Measurements from ENCODE around the gene ISY1.
"Not testable (repeated sequence)": the region's sequence is repeated elsewhere in the genome, so short reads cannot be mapped to it uniquely, and the experiment has no call there.

ISY1 gene

DNA sequence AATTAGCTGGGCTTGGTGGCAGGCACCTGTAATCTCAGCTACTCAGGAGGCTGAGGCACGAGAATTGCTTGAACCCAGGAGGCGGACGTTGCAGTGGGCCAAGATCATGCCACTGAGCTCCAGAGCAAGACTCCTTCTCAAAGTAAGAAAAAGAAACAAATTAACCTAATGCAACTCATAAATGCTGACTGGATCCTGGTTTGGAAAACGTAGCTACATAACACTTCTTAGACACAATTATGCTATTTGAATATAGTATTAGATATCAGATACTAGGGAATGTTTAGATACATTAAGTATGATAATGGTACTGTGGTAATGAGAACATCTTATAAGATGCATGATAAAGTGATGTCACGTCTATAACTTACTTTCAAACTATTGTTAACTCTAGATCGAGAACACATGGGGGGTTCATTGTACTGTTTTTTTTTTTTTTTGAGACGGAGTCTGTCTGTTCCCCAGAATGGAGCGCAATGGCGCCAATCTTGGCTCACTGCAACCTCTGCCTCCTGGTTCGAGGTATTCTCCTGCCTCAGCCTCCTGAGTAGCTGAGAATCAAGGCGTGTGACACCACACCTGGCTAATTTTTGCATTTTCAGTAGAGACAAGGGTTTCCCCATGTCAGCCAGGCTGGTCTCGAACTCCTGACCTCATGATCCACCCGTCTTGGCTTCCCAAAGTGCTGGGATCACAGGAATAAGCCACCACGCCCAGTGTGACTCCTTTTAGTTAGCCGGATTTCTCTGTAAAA is 5.9 kb upstream of the ISY1 start:
- no peak for DNase-seq (ENCODE audit: low read depth)

DNA sequence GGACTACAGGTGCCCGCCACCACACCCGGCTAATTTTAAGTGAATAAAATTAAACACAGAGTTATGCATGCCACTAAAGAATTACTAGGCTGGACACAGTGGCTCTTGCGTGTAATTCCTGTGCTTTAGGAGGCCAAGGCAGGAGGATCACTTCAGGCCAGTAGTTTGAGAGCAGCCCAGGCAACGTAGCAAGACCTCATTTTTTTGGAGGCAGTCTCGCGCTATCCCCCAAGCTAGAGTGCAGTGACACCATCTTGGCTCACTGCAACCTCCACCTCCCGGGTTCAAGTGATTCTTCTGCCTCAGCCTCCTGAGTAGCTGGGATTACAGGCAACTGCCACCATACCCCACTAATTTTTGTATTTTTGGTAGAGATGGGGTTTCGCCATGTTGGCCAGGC is 4.7 kb upstream of the ISY1 start:
- DNase-seq (ENCODE audit: low read depth): not testable (repeated sequence)

DNA sequence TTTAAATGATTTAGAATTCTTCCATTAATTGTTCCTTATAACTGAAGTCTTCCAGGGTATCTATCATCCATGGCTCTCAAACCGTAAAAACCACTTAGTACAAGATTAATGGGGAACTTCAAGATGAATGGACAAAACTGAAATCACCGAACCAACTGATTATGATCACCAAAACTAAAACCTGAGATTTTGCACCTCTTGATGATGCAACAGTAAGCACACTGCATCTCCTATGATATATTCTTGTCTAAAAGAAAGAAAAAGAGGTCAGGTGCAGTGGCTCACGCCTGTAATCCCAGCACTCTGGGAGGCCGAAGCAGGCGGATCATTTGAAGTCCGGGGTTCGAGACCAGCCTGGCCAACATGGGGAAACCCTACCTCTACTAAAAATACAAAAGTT is 3.6 kb upstream of the ISY1 start:
- no peak for DNase-seq (ENCODE audit: low read depth)

DNA sequence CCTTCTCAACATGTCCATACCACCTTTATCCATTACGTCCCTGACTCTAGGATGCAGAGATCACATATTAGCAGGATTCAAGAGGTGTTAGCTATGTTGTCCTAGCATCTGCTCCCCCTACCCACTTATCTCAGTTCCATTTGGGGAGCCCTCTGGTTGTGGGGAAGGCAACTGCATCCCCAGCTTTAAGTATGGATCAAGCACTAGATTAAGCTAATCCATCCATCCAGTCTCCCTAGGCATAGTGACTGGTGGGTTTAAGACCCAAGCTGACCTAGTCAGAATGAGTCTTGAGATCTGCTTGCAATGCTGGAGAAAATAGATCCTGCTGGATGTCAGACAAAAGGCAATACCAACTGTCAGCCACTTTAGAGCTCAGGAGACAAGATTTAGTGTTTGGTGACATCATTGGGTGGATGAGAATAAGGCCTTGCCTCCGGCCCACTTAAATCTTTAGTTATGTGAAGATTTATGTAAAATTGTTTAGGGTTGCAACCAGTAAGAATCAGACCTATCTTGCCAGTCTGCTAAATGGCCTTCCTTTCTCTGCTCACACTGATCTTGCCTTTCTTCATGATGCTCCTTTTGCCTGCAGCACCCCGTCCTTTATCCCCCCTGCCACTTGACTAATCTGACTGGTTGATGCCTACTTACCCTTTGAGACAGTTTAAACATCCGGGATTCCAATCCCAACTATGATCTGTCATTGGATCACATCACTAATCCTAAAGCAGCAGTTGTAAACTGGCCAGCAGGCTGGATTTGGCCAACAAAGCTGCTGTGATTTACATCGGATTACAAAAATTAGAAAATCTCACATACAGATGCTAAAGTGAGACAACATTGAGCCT is 2.1 kb upstream of the ISY1 start:
- DNase-seq (ENCODE audit: low read depth): no peak

DNA sequence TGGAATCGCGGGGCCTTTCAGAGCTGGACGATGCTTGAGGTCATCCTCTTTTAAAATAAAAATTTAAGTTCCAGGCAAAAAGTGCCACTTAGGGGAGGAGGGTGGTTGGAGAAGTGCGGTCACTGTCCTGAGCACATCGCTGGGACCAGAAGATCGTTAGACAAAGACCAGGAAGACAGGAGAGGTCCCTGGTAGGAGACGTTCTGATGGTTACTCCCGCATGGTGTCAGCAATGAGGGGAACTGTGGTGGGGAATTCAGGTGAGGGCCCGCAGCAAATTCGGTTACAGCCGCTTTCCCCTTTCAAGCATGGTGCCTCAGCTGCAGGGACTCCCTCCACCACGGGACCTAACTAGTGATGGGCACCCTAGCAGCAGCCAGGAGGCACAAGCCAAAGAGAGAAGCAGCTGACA is 1.0 kb upstream of the ISY1 start:
- no peak for DNase-seq (ENCODE audit: low read depth)

DNA sequence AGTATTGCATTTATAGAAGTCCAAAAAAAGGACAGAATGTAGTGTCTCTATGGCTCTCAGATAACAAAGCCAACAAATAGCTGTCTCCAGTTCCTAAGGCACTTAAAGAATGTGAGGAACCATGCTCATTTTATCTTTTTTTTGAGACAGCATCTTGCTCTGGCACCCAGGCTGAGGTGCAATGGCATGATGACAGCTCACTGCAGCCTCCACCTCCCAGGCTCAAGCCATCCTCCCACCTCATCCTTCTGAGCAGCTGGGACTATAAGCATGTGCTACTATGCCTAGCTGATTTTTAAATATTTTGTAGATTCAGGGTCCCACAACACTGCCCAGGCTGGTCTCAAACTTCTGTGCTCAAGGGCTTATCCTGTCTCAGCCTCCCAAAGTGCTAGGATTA is 16.1 kb downstream of the ISY1 start:
- DNase-seq (ENCODE audit: low read depth): no peak

DNA sequence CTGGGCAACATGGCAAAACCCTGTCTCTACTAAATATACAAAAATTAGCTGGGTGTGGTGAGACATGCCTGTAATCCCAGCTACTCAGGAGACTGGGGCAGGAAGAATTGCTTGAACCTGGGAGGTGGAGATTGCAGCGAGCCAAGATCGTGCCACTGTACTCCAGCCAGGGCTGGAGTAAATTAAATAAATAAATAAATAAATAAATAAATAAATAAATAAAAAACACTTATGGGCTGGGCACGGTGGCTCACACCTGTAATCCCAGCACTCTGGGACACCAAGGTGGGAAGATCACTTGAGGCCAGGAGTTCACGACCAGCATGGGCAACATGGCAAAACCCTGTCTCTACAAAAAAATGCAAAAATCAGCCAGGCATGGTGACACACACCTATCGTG is 19.9 kb downstream of the ISY1 start:
- not testable (repeated sequence) for DNase-seq (ENCODE audit: low read depth)

DNA sequence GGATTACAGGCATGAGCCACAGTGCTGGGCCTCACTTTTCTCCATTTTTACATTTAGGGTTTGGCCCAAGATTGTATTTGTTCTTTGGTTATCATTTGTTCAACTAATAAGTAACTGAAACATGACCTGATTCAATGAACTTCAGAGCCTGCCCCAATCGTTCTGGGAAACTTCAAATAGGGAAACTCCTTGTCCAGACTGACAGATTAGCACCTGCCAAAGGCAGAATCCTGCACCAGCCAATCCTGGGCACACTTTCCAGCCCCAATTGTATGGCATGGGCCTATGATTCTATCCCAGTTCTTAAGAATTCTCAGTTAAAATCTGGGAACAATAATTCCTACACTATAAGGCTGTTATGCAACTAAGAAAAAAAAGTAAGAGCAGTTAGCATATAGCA is 21.0 kb downstream of the ISY1 start:
- no peak for DNase-seq (ENCODE audit: low read depth)

DNA sequence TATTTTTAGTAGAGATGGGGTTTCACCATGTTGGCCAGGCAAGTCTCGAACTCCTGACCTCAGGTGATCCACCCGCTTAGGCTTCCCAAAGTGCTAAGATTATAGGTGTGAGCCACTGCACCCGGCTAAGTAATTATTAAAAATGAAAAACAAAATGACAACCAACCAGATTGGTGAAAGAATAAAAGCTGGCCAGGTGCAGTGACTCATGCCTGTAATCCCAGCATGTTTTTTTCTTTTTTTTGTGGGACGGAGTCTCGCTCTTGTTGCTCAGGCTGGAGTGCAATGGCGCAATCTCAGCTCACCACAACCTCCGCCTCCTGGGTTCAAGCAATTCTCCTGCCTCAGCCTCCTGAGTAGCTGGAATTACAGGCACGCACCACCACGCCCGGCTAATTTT is 24.6 kb downstream of the ISY1 start:
- DNase-seq (ENCODE audit: low read depth): not testable (repeated sequence)

DNA sequence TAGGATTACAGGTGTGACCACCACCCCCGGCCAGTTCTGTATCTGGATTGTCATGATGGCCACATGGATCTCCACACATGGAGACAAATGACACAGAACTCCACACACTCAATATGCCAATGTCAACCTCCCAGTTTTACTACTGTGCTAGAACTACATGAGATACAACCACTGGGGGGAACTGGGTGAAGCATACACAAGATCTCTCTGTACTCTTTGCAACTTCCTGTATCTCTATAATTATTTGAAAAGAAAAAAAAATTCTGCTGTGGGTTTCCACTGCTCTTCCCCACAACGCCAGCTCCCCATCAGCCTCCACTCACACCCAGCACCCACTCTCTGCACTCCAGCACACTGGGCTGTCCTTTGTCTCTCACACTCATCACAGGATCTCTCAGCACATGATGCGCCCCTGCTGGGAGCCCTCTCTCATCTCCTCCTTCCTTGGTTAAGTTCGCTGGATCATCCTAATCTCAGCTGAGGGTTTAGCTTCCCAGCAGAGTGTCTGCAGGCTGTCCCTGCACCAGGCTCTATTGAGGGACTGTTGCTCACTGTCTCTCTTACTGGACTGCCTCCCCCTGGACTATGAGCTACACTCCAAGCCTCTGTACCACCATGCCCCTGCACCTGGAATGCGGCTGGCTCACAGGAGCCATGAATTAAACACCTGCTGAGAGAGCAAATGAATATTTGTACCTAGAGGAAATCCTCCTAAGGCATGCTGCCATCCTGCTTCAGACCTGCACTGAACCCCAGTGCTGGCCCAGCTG is 28.6 kb downstream of the ISY1 start:
- DNase-seq (ENCODE audit: low read depth): no peak

DNA sequence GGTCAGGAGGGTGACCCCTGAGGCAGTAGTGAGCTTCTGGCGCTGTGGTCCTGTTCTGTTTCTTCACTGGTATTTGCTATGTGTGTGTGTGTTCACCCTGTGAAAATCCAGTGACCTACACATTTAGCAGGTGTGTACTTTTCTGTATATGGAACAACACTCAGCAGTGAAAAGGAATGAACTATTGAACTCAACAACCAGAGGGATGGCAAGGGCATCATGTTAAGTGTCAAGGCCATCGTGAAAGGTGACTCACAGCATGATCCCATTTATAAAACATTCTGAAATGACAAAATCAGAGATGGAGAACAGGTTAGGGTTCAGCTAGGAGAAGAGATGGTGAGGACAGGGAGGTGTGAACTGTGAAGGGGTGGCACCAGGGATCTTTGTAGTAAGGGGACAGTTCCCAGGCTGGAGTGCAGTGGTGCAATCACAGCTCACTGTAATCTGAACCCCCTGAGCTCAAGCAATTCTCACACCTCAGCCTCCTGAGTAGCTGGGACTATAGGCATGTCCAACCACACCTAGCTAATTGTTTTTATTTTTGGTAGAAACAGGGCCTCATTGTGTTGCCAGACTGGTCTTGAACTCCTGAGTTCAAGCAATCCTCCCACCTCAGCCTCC is 29.3 kb downstream of the ISY1 start:
- no peak for DNase-seq (ENCODE audit: low read depth)

DNA sequence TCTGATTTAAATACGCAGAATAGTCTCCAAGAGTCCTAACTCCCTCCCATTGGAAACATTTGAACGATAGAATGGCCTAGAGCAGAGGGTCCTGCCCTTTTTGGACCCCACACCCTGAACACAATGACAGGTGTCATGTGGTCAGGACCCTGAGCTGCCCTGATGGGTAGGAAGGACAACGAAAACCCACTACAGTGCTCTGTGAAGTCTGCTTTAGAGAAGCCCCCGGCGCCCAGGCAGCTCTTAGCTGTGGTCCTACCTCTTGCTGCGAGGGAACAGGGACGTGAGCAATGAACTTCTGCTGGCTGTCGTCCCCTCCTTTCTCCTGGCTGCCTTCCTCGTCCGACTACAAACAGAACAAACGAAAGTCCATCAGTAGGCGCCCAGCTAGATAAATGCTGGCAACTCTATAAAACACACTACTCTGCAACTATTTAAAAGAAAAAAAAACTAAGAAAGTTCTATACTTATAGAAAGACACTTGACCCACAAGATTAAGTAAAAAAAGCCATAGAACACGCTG is 30.5 kb downstream of the ISY1 start:
- DNase-seq (ENCODE audit: low read depth): no peak

DNA sequence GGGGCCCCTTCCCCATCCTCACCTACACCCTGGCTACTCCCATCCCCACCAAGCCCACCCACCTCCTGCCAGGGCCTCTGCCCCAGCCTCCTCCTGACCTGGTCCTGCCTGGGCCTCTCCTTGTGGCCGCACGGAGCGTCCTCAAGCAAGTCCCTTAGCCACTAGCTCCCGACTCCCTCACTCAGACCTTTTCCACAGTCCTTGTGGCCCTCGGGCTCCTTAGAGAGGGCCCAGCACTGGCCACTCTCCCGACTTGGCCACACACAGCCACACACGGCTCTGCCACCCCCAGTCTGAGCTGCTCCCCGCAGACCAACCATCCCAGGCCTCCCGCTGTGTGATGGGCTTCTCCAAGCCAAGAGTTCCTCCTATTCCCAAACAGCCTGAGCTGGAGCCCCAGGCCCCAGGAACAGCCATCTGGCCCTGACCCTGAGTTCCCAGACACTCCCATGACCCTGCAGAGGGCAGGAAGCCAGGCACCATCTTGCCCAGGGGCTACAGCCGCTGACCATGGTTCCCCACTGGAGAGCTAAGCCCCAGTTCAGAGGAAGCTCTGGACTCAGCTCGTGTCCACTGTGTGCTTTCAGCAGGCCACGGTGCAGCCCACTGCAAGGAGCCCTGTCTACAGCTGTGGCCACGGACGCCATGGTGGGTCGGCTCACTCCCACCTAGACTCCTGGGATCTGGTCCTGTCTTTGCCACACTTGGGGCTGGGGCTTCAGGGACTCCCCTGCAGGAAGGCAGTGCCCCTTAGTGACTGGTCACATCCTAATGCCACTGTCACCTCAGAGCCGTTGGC is 32.3 kb downstream of the ISY1 start:
- DNase-seq (ENCODE audit: low read depth): no peak

DNA sequence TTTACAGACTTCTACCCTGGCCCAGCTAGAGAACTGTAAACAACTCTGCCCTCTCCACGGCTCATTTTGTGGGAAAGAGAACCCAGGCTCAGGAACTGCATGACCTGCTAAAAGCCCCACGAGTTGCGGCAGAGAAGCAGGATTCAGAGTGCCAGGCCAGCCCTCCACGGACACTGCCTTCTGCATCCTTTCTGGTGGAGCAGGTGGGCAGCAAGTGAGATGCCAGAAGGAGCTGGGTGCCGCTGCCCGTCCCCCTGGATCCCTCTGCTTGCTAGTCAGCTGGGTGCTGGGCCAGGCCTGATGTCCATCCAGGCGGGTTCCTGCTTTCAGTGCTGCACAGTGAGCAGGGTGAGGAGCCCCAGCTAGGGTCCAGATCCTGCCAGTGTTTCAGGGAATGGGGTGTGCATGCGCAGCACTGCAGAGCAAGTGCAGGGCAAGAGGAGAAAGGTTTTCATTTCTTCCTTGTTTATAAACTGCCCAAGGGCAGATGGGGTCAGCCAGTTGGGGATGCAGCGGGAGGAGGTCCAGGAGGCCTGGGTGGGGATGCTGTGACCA is 34.1 kb downstream of the ISY1 start:
- DNase-seq (ENCODE audit: low read depth): no peak

DNA sequence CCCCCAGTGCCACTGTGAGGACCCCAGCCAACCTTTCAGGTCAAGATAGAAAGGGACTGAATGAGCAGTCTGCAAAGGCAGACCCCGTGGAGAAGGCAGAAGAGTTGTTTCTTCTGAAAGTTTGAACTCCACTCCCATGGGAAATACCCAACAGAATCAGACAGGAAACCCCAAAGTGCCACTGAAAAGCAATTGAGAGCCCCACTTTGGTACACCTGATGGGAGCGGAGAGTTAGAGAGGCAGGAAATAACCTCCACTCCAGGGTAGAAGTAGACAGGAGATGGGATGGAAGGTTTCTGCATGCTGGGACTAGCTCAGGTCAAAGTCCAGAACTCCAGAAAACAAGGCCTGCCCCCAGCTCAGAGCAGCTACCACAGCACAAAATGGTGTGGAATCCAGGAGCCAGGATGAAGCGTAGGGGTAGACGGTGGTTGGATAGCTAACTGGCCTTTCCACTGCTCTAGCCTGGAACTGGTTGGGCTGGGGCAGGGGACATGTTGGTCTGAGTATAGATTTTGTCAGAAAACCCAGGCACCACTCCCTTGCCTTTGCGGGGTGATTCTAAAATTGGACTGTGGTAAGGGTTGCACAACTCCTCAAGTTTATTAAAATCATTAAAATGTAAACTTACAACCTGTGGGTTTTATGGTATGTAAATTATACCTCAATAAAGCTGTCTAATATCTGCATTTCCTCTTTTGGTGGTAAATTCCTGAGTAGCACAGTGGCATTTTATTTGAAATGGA is 37.4 kb downstream of the ISY1 start:
- no peak for DNase-seq (ENCODE audit: low read depth)

DNA sequence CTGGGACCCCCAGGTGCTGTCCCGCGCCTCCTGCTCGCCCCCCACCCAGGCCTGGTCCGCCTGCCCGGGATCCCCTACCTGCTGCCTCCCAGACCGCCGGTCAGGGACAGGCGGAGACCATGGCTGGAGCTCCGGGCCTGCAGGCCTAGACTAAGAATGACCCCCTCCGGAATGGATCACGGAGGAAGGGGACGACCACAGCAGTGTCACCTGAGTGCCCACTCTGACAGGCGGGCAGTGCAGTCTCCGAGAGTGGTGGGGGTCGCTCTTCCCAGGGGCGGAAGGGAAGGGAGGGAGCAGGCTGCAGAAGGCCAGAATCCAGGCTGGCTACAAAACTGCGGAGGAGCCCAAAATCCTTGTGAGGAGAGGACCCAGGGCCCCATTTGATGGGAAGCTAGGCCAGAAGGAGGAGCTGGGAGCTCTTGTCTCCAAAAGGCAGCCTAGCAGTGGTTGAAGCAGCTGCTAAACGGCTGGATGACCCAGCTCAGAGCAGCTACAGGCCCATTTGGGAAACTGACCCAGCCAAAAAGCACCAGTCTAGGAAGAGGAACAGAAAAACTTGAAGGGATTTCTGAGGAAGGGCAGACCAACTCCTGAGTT is 38.4 kb downstream of the ISY1 start:
- DNase-seq (ENCODE audit: low read depth): no peak

DNA sequence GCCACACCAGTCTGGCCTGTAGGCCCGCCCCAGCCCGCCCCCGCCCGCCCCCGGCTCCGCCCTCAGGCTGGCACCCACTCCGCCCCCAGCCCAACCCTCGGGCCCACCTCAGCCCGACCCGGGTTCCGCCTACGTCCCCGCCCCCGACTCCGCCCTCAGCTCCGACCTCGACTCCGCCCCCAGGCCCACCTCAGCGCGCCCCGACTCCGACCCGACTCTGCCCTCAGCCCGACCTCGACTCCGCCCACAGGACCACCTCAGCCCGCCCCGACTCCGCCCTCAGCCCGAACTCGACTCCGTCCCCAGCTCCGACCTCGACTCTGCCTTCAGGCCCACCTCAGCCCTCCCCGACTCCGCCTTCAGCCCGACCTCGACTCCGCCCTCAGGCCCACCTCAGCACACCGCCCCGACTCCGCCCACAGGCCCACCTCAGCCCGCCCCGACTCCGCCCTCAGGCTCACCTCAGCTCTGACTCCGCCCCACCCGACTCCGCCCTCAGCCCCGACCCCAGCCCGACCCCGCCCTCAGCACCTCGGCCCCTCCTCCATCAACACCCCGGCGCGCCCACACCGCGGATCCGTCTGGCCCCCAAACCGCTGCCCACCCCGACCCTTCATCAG is 39.0 kb downstream of the ISY1 start, which contains the start of gene RAB43:
RAB43 (minus strand) TSS at position 13 of the 620 bp plus-strand sequence. CDS start 315 bp downstream, outside the sequence.
- peak; percentile 40 for DNase-seq (ENCODE audit: low read depth)

DNA sequence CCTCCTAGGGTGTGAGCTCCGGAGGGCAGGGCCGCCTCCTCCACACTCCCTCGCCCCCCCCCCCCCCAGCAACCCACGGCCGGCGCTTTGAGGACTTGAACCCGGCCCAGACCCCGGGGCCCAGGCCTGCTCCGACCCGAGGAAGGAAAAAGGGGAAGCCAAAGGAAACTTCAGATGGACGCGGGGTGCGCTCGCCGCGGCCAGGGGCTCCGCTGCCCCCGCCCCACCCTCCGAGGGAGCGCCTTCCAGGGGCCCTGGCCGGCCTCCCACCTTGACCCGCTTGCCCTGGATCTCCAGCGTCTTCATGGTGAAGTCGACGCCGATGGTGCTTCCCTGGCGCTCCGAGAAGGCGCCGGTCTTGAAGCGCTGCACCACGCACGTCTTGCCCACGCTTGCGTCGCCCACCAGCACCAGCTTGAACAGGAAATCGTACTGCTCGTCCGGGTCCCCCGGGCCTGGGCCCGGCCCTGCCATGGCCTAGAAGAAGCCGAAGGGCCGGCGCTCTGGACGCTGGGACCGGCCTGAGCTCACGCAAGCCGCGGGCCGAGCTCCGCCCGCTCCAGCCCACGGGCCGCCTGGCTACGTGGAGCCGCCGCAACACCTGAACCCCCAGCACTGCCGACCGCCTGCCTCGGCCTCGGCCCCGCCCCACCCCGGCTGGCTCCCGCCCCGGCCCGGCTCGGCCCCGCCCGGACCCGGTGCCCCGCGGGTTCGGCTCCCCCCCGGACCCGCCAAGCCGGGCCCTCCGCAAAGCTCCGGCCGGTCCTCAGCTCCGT is 39.7 kb downstream of the ISY1 start:
- no peak for DNase-seq (ENCODE audit: low read depth)

Measured in HS-5 (cell line).